ENCODE results near the gene EIPR1. TPM values are rescaled to one million over a fixed set of nuclear protein-coding genes. Genes with fewer than 3 reads are reported as not detected.

EIPR1 gene
- total and polyA plus RNA-seq, 2 donors (not counting 3 experiments of a cell fraction or from before 2014, with no cell fraction given), result 30.8 to 57.3 TPM

GRCh38 chr2:3238951-3239841 is 138.4 kb downstream of the EIPR1 start:
- CTCF ChIA-PET, result no interaction called here
- intact Hi-C loops (cut with micrococcal nuclease), result no loop called here
- no peak overlapping the region for H3K4me2 ChIP-seq (ENCODE audit: insufficient read depth, low read length)

More at GRCh38 chr2:3238951-3239841, 138.4 kb downstream of the EIPR1 start:
- POLR2A ChIA-PET, result no interaction called here
- TF ChIP-seq GATA2 (IDR thresholded peaks at IDR 0.05; ENCODE audit: insufficient read depth, insufficient read length, low read depth, low read length) (no peak), JUN (IDR thresholded peaks at IDR 0.05; ENCODE audit: borderline replicate concordance, insufficient read depth, insufficient read length, low read depth) (no peak), CTCF (IDR thresholded peaks at IDR 0.05; ENCODE audit: extremely low read depth in 1 of 2, insufficient read depth in 1 of 2, low read depth in 1 of 2, low read length in 2 of 2) (no peak), FOS (IDR thresholded peaks at IDR 0.05; ENCODE audit: borderline replicate concordance, insufficient read depth, low read length) (no peak), POLR2A (IDR thresholded peaks at IDR 0.05; ENCODE audit: low read depth, low read length) (no peak), EZH2 (IDR thresholded peaks at IDR 0.05; ENCODE audit: borderline replicate concordance, low read depth, low read length, severe bottlenecking) (no peak)
- H3K9me3 ChIP-seq (replicated peaks; ENCODE audit: control insufficient read depth, insufficient read depth, low read length), result no peaks in the 10 kb centered on the region
- H3K4me1 ChIP-seq (ENCODE audit: control insufficient read depth, extremely low read depth, insufficient read depth, low read length), result no peaks in the 10 kb centered on the region
- H3K4me3 ChIP-seq (replicated peaks in 1 of 3; ENCODE audit: insufficient read depth in 1 of 3, low read depth in 1 of 3, low read length in 3 of 3), result no peak overlapping the region
- no peaks in the 10 kb centered on the region for H3K79me2 ChIP-seq (ENCODE audit: control insufficient read depth, insufficient read depth, low read length)
- no peak overlapping the region for H3K27ac ChIP-seq (ENCODE audit: insufficient read depth, low read depth, low read length)
- H2AFZ ChIP-seq (ENCODE audit: low read depth, low read length), result no peak overlapping the region
- FAIRE-seq (no peak), DNase-seq (ENCODE audit: low read depth, low spot score) (no peak)
- BruUV-seq (replicated peaks), result no TSS peak
- H3K27me3 ChIP-seq (ENCODE audit: control insufficient read depth in 2 of 2, insufficient read depth in 2 of 2, low read length in 2 of 2), result no peaks in the 10 kb centered on the region
- H4K20me1 ChIP-seq (replicated peaks; ENCODE audit: control insufficient read depth, extremely low read depth, insufficient read depth, low read length), result no peaks in the 10 kb centered on the region
- dilution Hi-C loops (cut with MboI; ENCODE audit: extremely low pct_ligation_motif_present, low sequenced_read_pairs), result no loop called here
- no peaks in the 10 kb centered on the region for H3K36me3 ChIP-seq (ENCODE audit: control insufficient read depth in 2 of 2, extremely low read depth in 1 of 2, insufficient read depth in 2 of 2, low read length in 2 of 2)
- no peak overlapping the region for H3K9ac ChIP-seq (replicated peaks; ENCODE audit: extremely low read depth, insufficient read depth, low read length)
- peaks cover 2% of the 10 kb centered on the region for H3K9me1 ChIP-seq (replicated peaks; ENCODE audit: control insufficient read depth, extremely low read depth, insufficient read depth, low read length)
